Lung (tissue), 12 donors: Measurements from ENCODE around the gene OPRD1. TPM values are rescaled to one million over a fixed set of nuclear protein-coding genes. Genes with fewer than 3 reads are reported as not detected.
"Not testable (repeated sequence)": the region's sequence is repeated elsewhere in the genome, so short reads cannot be mapped to it uniquely, and the experiment has no call there.

ENCODE experiments used
- ATAC-seq: fragments of 200-7000 bp; cut with Tn5 transposase; one replicate; pipeline ENCODE4 v1.9.1; 2020; ENCODE audit warnings: moderate number of reproducible peaks; ENCODE audit not compliant: insufficient read depth, low FRiP score
- DNase-seq, 3 donors: peaks; one replicate each; pipeline ENCODE4 v3.0.0-alpha.2; 2013 to 2017
- H3K27ac ChIP-seq, 2 donors: one replicate each; pipeline ENCODE4 v1.5.1; 2013; ENCODE audit warnings: mild to moderate bottlenecking in 2 of 2, moderate library complexity in 2 of 2, control low read depth in 1 of 2, inconsistent platforms in 1 of 2, low read depth in 1 of 2, low read length in 1 of 2
- H3K27me3 ChIP-seq, 3 donors: one replicate each; pipeline ENCODE4 v1.5.1; 2013; ENCODE audit warnings: low read length in 2 of 3; ENCODE audit not compliant: control insufficient read depth in 3 of 3, insufficient read depth in 3 of 3
- H3K36me3 ChIP-seq, 4 donors: one replicate each; pipeline ENCODE4 v1.5.1; 2013; ENCODE audit warnings: low read length in 4 of 4, mild to moderate bottlenecking in 1 of 4, moderate library complexity in 1 of 4; ENCODE audit not compliant: control insufficient read depth in 4 of 4, insufficient read depth in 4 of 4
- H3K4me1 ChIP-seq, 5 donors: one replicate each; pipeline ENCODE4 v1.5.1; 2013; ENCODE audit warnings: low read length in 5 of 5, mild to moderate bottlenecking in 2 of 5, moderate library complexity in 1 of 5; ENCODE audit not compliant: control insufficient read depth in 5 of 5, insufficient read depth in 5 of 5
- H3K4me3 ChIP-seq: one replicate; pipeline ENCODE4 v1.5.1; 2013; ENCODE audit warnings: mild to moderate bottlenecking, control low read depth, moderate library complexity
- H3K9ac ChIP-seq, 2 donors: one replicate each; pipeline ENCODE4 v1.5.1; 2013; ENCODE audit warnings: low read length in 2 of 2, control low read depth in 1 of 2; ENCODE audit not compliant: insufficient read depth in 1 of 2
- H3K9me3 ChIP-seq, 4 donors: one replicate each; pipeline ENCODE4 v1.5.1; 2013; ENCODE audit warnings: low read length in 3 of 4, mild to moderate bottlenecking in 1 of 4, moderate library complexity in 1 of 4; ENCODE audit not compliant: control insufficient read depth in 4 of 4, insufficient read depth in 3 of 4
- WGBS, 2 donors: extraction: QIAGEN DNeasy Blood & Tissue Kit; methylation state at CpG; one replicate each; pipeline ENCODE4 v1.1.7; 2013; 5-methylcytosine and 5-hydroxymethylcytosine counted together
- polyA plus RNA-seq, 2 donors: library from polyadenylated mRNA; stranded (reverse); fragments of 200-250 nt; gene quantifications; one replicate each; pipeline ENCODE4 v1.2.1, GENCODE V29; 2013
- total RNA-seq, 2 donors: library from RNA; depleted of rRNA in 1 of 2; stranded (reverse); fragments of >200 nt in 1 of 2; gene quantifications; one replicate each; pipeline ENCODE4 v1.2.1, GENCODE V29; 2014 to 2021
- TF ChIP-seq, protein P1 (sequence below): IDR thresholded peaks from 2 replicates; pipeline ENCODE4 v1.5.1; 2012; ENCODE audit warnings: mild to moderate bottlenecking; ENCODE audit errors: control extremely low read depth, extremely low read depth
- donor health status: control.
- donor health status: control.
- donor health status: Bipolar disorder and iron deficiency.
- donor health status: healthy.
- donor health status: DM: yes; HTN: yes; CAD: no.

The OPRD1 gene
- total and polyA plus RNA-seq, 4 donors, result 0.01 to 0.28 (median 0.02) TPM; not detected in 1

DNA sequence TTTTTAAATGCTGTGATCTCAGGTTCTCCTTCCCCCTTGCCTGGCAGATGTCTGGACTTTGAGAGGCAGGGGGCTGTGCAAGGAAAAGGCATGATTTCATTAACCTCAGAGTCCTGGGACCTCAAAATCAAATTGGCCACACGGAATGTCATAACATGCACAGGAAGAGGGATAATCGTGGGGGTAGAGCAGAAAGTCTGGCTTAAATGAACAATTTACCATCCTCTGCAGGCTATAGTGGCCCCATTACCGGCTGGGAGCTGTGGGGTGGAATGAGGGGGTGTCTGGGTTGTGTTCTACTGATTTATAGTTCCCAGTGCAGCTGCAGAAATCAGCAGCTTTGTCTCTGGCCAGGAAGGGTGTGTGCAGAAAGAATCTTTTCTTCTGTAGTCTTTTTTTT, 10.8 kb downstream of the OPRD1 start:
- Histone ChIP-seq H3K4me3 (no peak overlapping the region), H3K36me3 (no peaks in the 10 kb centered on the region), H3K27ac (no peak overlapping the region), H3K4me1 (peaks cover 0 to 2% (median 0%) of the 10 kb centered on the region in 5 donors), H3K9ac (no peak overlapping the region), H3K9me3 (peaks cover 0 to 4% (median 1%) of the 10 kb centered on the region in 4 donors), H3K27me3 (no peaks in the 10 kb centered on the region)
- DNase-seq (no peak), ATAC-seq (no peak)
- TF ChIP-seq, protein P1, sequence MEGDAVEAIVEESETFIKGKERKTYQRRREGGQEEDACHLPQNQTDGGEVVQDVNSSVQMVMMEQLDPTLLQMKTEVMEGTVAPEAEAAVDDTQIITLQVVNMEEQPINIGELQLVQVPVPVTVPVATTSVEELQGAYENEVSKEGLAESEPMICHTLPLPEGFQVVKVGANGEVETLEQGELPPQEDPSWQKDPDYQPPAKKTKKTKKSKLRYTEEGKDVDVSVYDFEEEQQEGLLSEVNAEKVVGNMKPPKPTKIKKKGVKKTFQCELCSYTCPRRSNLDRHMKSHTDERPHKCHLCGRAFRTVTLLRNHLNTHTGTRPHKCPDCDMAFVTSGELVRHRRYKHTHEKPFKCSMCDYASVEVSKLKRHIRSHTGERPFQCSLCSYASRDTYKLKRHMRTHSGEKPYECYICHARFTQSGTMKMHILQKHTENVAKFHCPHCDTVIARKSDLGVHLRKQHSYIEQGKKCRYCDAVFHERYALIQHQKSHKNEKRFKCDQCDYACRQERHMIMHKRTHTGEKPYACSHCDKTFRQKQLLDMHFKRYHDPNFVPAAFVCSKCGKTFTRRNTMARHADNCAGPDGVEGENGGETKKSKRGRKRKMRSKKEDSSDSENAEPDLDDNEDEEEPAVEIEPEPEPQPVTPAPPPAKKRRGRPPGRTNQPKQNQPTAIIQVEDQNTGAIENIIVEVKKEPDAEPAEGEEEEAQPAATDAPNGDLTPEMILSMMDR, result no peak
- WGBS, 2 donors, result 54 to 56% methylated on average over 3 of the region's 3 CpGs

DNA sequence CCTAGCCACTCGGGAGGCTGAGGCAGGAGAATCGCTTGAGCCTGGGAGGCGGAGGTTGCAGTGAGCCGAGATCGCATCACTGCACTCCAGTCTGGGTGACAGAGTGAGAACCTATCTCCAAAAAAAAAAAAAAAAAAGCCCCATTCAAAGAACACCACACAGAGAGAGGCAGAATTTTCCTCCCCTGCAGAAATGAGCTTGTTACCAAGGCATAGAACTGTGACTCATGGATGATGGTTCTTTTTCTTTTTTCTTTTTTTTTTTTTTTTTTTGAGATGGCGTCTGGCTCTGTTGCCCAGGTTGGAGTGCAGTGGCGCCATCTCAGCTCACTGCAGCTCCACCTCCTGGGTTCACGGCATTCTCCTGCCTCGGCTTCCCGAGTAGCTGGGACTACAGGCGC, 12.1 kb downstream of the OPRD1 start:
- not testable (repeated sequence) for H3K36me3 ChIP-seq, H3K27me3 ChIP-seq, H3K4me3 ChIP-seq, ATAC-seq, H3K9me3 ChIP-seq, H3K4me1 ChIP-seq, H3K27ac ChIP-seq, H3K9ac ChIP-seq, DNase-seq
- 92 to 93% methylated on average over 11 of the region's 11 CpGs for WGBS, 2 donors

DNA sequence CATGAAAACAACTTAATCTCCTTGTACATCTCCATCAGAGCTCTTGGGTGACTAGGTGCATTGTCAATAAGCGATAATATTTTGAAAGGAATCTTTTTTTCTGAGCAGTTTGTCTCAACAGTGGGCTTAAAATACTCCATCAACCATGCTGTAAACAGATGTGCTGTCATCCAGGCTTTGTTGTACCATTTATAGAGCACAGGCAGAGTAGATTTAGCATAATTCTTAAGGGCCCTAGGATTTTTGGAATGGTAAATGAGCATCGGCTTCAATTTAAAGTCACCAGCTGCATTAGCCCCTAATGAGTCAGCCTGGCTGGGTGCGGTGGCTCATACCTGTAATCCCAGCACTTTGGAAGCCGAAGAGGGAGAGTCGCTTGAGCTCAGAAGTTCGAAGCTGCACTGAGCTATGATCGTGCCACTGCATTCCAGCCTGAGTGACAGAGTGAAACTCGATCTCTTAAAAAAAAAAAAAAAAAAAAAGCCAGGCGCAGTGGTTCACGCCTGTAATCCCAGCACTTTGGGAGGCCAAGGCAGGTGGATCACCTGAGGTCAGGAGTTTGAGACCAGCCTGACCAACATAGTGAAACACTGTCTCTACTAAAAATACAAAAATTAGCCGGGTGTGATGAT, 16.4 kb downstream of the OPRD1 start:
- ATAC-seq, DNase-seq: not testable (repeated sequence)

DNA sequence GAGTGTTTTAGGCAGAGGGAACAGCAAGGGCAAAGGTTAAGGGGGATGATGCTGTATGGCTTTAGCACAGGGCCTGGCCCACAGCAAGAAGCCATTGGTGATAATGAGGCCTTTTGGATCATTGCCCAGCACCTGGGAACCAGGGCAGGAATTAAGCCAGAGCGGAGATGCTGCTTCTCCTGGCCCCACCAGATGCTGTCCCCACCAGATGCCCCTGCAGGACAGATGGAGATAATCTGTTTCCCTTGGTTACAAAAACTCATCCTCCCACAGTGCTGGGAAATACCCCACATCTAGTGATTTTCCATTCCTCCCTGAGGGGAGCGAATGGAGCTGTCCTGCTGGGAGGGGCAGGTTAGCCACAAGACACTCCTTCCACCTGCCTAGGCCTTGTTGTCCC, 18.8 kb downstream of the OPRD1 start:
- 91 to 95% methylated on average over 2 of the region's 2 CpGs for WGBS, 2 donors

More for the DNA sequence above, 16.4 kb downstream of the OPRD1 start:
- H3K27me3 ChIP-seq, H3K4me1 ChIP-seq, H3K9ac ChIP-seq, H3K4me3 ChIP-seq, H3K27ac ChIP-seq, H3K9me3 ChIP-seq, H3K36me3 ChIP-seq: not testable (repeated sequence)
- WGBS, 2 donors, result 62 to 83% methylated on average over 9 to 11 of the region's 11 CpGs

More for the DNA sequence above, 18.8 kb downstream of the OPRD1 start:
- Histone ChIP-seq H3K9me3 (peaks cover 0 to 2% (median 0%) of the 10 kb centered on the region in 4 donors), H3K9ac (no peak overlapping the region), H3K4me3 (no peak overlapping the region), H3K27me3 (no peaks in the 10 kb centered on the region), H3K4me1 (peaks cover 0 to 2% (median 0%) of the 10 kb centered on the region in 5 donors), H3K36me3 (no peaks in the 10 kb centered on the region), H3K27ac (no peak overlapping the region)
- ATAC-seq (no peak), DNase-seq (no peak)
- TF ChIP-seq, protein P1, result no peak
